CD4-positive, CD25-positive, alpha-beta regulatory T cell (primary cell): ENCODE data around the gene RELL2. TPM values are rescaled to one million over a fixed set of nuclear protein-coding genes. Genes with fewer than 3 reads are reported as not detected.
A peak's percentile ranks its signal among the peaks of the same experiment; 100 is the strongest.

Experiments used
- ATAC-seq, 2 donors: fragments of 150-1000 bp; cut with Tn5 transposase; one replicate each; pipeline ENCODE4 v1.10.0; 2021; ENCODE audit warnings: low read depth in 2 of 2, moderate number of reproducible peaks in 2 of 2, moderate library complexity in 1 of 2
- DNase-seq, 3 donors: peaks; one replicate each; pipeline versions ENCODE4 v3.0.0 to v3.0.0-alpha.2; 2012 to 2022; ENCODE audit warnings: mixed read lengths in 1 of 3
- H3K27ac ChIP-seq: one replicate; pipeline ENCODE4 v1.7.0; 2013; ENCODE audit warnings: mild to moderate bottlenecking, low read length; ENCODE audit not compliant: insufficient read depth, poor library complexity, severe bottlenecking
- H3K27me3 ChIP-seq: one replicate; pipeline ENCODE4 v1.7.0; 2013; ENCODE audit warnings: low read length; ENCODE audit not compliant: control insufficient read depth, insufficient read depth
- H3K36me3 ChIP-seq: one replicate; pipeline ENCODE4 v1.7.0; 2013; ENCODE audit warnings: mild to moderate bottlenecking, low read length, moderate library complexity; ENCODE audit not compliant: control insufficient read depth, insufficient read depth
- H3K4me1 ChIP-seq: 2 replicates; pipeline ENCODE4 v1.7.0; 2013; ENCODE audit warnings: mild to moderate bottlenecking, low read length; ENCODE audit not compliant: insufficient read depth, control insufficient read depth, poor library complexity, severe bottlenecking
- H3K4me3 ChIP-seq: one replicate; pipeline ENCODE4 v1.7.0; 2013; ENCODE audit warnings: low read depth, mild to moderate bottlenecking, low read length, moderate library complexity
- H3K9me3 ChIP-seq, 2 experiments: 1 replicate in 1 of 2; 2 replicates in 1 of 2; pipeline ENCODE4 v1.7.0; 2013; ENCODE audit warnings: low read length in 2 of 2, mild to moderate bottlenecking in 1 of 2, moderate library complexity in 1 of 2; ENCODE audit not compliant: control insufficient read depth in 2 of 2
- H3K27ac Mint-ChIP-seq, 3 donors: one replicate each; pipeline ENCODE4 v1.8.0; 2020 to 2022; ENCODE audit warnings: mild to moderate bottlenecking in 3 of 3, mixed read lengths in 3 of 3, moderate library complexity in 2 of 3
- H3K27me3 Mint-ChIP-seq: one replicate; pipeline ENCODE4 v1.8.0; 2022; ENCODE audit warnings: mild to moderate bottlenecking, mixed read lengths
- H3K36me3 Mint-ChIP-seq: one replicate; pipeline ENCODE4 v1.8.0; 2020; ENCODE audit warnings: mixed read lengths
- H3K4me1 Mint-ChIP-seq, 4 donors: one replicate each; pipeline ENCODE4 v1.8.0; 2020 to 2022; ENCODE audit warnings: mixed read lengths in 4 of 4, mild to moderate bottlenecking in 1 of 4
- H3K4me3 Mint-ChIP-seq, 4 donors: one replicate each; pipeline ENCODE4 v1.8.0; 2020 to 2022; ENCODE audit warnings: mild to moderate bottlenecking in 4 of 4, mixed read lengths in 4 of 4, moderate library complexity in 3 of 4
- H3K9me3 Mint-ChIP-seq, 7 donors: one replicate each; pipeline ENCODE4 v1.8.0; 2020 to 2022; ENCODE audit warnings: mixed read lengths in 7 of 7, mild to moderate bottlenecking in 3 of 7, moderate library complexity in 2 of 7
- polyA plus RNA-seq, 4 donors: library from polyadenylated mRNA; unstranded; fragments of 300-500 nt; fragmentation: Illumina TruSeq; gene quantifications; one replicate each; pipeline ENCODE4 v1.2.3, GENCODE V29; 2021
- total RNA-seq: library from RNA; stranded (reverse); gene quantifications from one replicate; pipeline ENCODE4 v1.2.3, GENCODE V29; 2022

RELL2 gene
- total and polyA plus RNA-seq, 5 donors from 2014 or later: 2.4 to 20.5 (median 3.8) TPM

DNA sequence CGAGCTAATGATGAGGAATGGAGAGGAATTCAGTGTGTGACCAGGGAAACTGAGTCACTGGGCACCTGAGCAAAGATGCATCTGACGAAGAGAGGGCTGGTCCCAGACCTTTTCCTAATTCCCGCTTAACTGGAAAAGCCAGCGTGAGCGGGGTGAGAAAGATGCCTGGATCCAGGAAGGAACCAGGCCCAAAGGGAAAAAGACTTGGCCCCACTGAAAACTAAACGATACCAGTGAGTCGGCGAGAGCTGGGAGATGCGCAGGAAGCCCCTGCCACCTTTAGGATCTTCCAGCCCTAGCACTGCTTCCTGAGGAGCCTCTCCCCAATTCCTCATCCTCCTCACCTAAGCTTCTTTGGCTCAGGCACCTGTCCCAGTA is 14.9 kb downstream of the RELL2 start:
- Histone ChIP-seq H3K4me3 (peak overlapping the region; percentile 81), H3K36me3 (peaks cover 16% of the 10 kb centered on the region), H3K27me3 (no peaks in the 10 kb centered on the region), H3K4me1 (peaks cover 31% of the 10 kb centered on the region), H3K9me3 (no peaks in the 10 kb centered on the region), H3K27ac (peak overlapping the region; percentile 79)
- Mint-ChIP-seq H3K9me3 (no peaks in the 10 kb centered on the region), H3K27ac (peak overlapping the region; percentile 67 to 94 (median 81)), H3K4me1 (peaks cover 19 to 57% (median 32%) of the 10 kb centered on the region in 4 donors), H3K4me3 (peak overlapping the region; percentile 83 to 97 (median 94)), H3K36me3 (peaks cover 9% of the 10 kb centered on the region), H3K27me3 (no peaks in the 10 kb centered on the region)
- ATAC-seq (no peak), DNase-seq (no peak)

DNA sequence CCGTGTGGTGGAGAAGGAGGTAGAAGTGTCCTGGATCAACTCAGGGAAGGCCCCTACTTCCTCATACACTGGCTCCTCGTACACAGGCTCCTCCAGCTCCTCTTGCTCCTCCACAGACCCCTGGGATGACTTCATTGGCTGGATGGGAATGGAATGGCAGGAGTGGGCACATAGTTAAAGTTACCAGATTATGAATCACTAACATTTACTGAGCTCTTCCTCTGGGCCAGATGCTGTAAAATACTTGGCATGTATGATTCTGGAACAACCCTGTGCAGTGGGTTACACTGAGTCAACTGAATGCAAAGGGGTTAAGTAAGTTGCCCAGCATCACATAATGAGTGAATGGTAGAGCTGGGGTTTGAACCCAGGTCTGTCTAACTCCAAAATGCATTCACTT is 17.5 kb downstream of the RELL2 start:
- no peaks in the 10 kb centered on the region for H3K36me3 ChIP-seq
- ATAC-seq (no peak), DNase-seq (no peak)
- H3K27ac Mint-ChIP-seq: no peak overlapping the region
- peaks cover 18 to 39% (median 22%) of the 10 kb centered on the region in 4 donors for H3K4me1 Mint-ChIP-seq
- H3K4me3 Mint-ChIP-seq: peak overlapping the region in 2 of 4 donors; percentile 13 to 64
- H3K4me1 ChIP-seq: peaks cover 24% of the 10 kb centered on the region
- no peaks in the 10 kb centered on the region for H3K27me3 ChIP-seq
- no peaks in the 10 kb centered on the region for H3K36me3 Mint-ChIP-seq
- H3K27ac ChIP-seq: no peak overlapping the region
- no peaks in the 10 kb centered on the region for H3K9me3 ChIP-seq
- no peaks in the 10 kb centered on the region for H3K27me3 Mint-ChIP-seq
- no peaks in the 10 kb centered on the region for H3K9me3 Mint-ChIP-seq
- no peak overlapping the region for H3K4me3 ChIP-seq

- H3K27me3 Mint-ChIP-seq: no peaks in the 10 kb centered on the region
Observed at GRCh38 chr5:141655020-141655419, 18.2 kb downstream of the RELL2 start.

GRCh38 chr5:141656396-141656795 is 19.6 kb downstream of the RELL2 start:
- Histone ChIP-seq H3K27me3 (no peaks in the 10 kb centered on the region), H3K36me3 (no peaks in the 10 kb centered on the region), H3K9me3 (no peaks in the 10 kb centered on the region), H3K27ac (no peak overlapping the region), H3K4me1 (peaks cover 9% of the 10 kb centered on the region), H3K4me3 (no peak overlapping the region)
- Mint-ChIP-seq H3K9me3 (no peaks in the 10 kb centered on the region), H3K27ac (no peak overlapping the region), H3K36me3 (no peaks in the 10 kb centered on the region), H3K27me3 (no peaks in the 10 kb centered on the region), H3K4me3 (peak overlapping the region in 1 of 4 donors; percentile 45), H3K4me1 (peaks cover 9 to 20% (median 16%) of the 10 kb centered on the region in 4 donors)
- ATAC-seq (no peak), DNase-seq (no peak)

More at GRCh38 chr5:141655020-141655419, 18.2 kb downstream of the RELL2 start:
- H3K27ac Mint-ChIP-seq: no peak overlapping the region
- peaks cover 11 to 32% (median 17%) of the 10 kb centered on the region in 4 donors for H3K4me1 Mint-ChIP-seq
- DNase-seq (no peak), ATAC-seq (no peak)
- Histone ChIP-seq H3K27ac (no peak overlapping the region), H3K4me1 (peaks cover 19% of the 10 kb centered on the region), H3K36me3 (no peaks in the 10 kb centered on the region), H3K4me3 (no peak overlapping the region), H3K27me3 (no peaks in the 10 kb centered on the region), H3K9me3 (no peaks in the 10 kb centered on the region)
- no peaks in the 10 kb centered on the region for H3K9me3 Mint-ChIP-seq
- peak overlapping the region in 1 of 4 donors; percentile 25 for H3K4me3 Mint-ChIP-seq
- no peaks in the 10 kb centered on the region for H3K36me3 Mint-ChIP-seq

DNA sequence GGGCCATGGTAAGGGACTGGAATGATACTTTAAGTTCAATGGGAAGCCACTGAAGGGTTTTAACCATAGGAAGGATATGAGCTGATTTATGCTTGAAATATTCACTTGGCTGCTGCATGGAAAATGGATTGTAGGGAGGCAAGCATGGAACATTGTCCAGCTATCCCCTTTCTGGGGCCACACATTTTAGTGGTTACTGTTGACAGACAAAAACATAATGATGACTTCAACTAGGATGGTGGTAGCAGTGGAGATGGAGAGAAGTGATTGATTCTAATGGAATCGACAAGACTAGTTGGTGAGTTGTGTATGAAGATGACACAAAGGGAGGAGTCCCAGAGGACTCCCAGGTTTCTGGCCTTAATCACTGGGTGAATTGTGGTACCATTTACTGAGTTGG is 20.6 kb downstream of the RELL2 start:
- Mint-ChIP-seq H3K27me3 (no peaks in the 10 kb centered on the region), H3K9me3 (no peaks in the 10 kb centered on the region), H3K4me3 (no peak overlapping the region), H3K27ac (no peak overlapping the region), H3K4me1 (peaks cover 3 to 10% (median 9%) of the 10 kb centered on the region in 4 donors), H3K36me3 (no peaks in the 10 kb centered on the region)
- Histone ChIP-seq H3K27ac (no peak overlapping the region), H3K36me3 (no peaks in the 10 kb centered on the region), H3K4me3 (no peak overlapping the region), H3K9me3 (no peaks in the 10 kb centered on the region), H3K4me1 (no peaks in the 10 kb centered on the region), H3K27me3 (no peaks in the 10 kb centered on the region)
- no peak for DNase-seq
- ATAC-seq: no peak

DNA sequence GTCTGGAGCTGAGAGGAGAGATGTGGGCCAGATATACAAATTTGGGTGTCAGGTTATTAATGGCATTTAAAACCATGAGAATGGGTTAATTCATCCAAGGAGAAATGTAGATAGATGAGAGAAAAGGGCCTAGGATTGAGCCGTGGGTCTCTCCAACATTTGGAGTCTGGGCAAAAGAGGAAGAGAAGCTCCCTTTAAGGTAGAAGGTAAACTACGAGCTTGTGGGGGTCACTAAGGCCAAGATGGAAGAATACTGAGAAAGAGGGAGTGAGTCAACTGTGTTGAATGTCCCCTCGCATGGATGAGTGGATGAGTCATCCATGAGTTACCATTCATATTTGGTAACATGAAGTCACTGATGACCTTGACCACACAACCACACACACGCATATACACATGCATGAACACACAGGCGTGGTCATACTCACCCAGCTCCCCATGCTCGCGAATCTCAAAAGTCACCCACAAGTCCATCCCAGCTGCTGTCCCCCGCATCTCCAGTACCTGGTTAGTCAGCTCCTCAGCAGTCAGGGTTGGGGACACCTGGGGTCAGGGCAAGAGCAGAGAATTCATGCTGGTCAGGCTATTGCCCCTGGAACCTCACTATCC is 21.2 kb downstream of the RELL2 start:
- no peaks in the 10 kb centered on the region for H3K4me1 ChIP-seq
- no peaks in the 10 kb centered on the region for H3K9me3 ChIP-seq
- no peak overlapping the region for H3K4me3 ChIP-seq
- no peak for ATAC-seq
- H3K27me3 ChIP-seq: no peaks in the 10 kb centered on the region
- H3K9me3 Mint-ChIP-seq: no peaks in the 10 kb centered on the region
- H3K27me3 Mint-ChIP-seq: no peaks in the 10 kb centered on the region
- H3K36me3 ChIP-seq: no peaks in the 10 kb centered on the region
- H3K4me3 Mint-ChIP-seq: no peak overlapping the region
- no peak overlapping the region for H3K27ac ChIP-seq
- no peaks in the 10 kb centered on the region for H3K36me3 Mint-ChIP-seq
- peaks cover 0 to 6% (median 5%) of the 10 kb centered on the region in 4 donors for H3K4me1 Mint-ChIP-seq
- H3K27ac Mint-ChIP-seq: no peak overlapping the region
- no peak for DNase-seq

GRCh38 chr5:141662028-141662427 is 25.2 kb downstream of the RELL2 start:
- Histone ChIP-seq H3K4me1 (peaks cover 3% of the 10 kb centered on the region), H3K9me3 (no peaks in the 10 kb centered on the region), H3K4me3 (no peak overlapping the region), H3K36me3 (no peaks in the 10 kb centered on the region), H3K27me3 (no peaks in the 10 kb centered on the region), H3K27ac (no peak overlapping the region)
- H3K36me3 Mint-ChIP-seq: no peaks in the 10 kb centered on the region
- no peak overlapping the region for H3K4me3 Mint-ChIP-seq
- no peaks in the 10 kb centered on the region for H3K27me3 Mint-ChIP-seq
- H3K27ac Mint-ChIP-seq: no peak overlapping the region
- H3K9me3 Mint-ChIP-seq: no peaks in the 10 kb centered on the region
- ATAC-seq: no peak
- no peak for DNase-seq
- peaks cover 0 to 6% (median 3%) of the 10 kb centered on the region in 4 donors for H3K4me1 Mint-ChIP-seq

DNA sequence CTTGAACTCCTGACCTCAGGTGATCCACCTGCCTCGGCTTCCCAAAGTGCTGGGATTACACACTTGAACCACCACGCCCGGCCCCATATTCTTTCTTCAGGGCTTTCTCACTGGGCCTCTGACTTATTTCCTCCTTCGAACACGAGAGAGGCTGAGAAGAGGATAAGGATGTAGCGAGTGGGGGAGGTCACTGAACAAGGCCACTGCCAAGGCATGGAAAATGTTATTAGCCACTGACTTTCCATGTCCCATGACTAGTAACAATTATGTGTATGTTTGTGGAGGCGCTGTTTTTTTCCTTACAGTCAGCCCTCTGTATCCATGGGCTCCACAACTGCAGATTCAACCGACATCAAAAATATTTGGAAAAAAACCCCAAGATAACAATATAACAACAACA is 26.7 kb downstream of the RELL2 start:
- Mint-ChIP-seq H3K36me3 (no peaks in the 10 kb centered on the region), H3K27me3 (peaks cover under 1% of the 10 kb centered on the region), H3K9me3 (no peaks in the 10 kb centered on the region), H3K4me1 (peaks cover 0 to 6% (median 3%) of the 10 kb centered on the region in 4 donors), H3K4me3 (no peak overlapping the region), H3K27ac (no peak overlapping the region)
- DNase-seq (no peak), ATAC-seq (no peak)
- H3K4me3 ChIP-seq: no peak overlapping the region
- no peaks in the 10 kb centered on the region for H3K36me3 ChIP-seq
- H3K27ac ChIP-seq: no peak overlapping the region
- peaks cover 3% of the 10 kb centered on the region for H3K4me1 ChIP-seq
- no peaks in the 10 kb centered on the region for H3K9me3 ChIP-seq
- H3K27me3 ChIP-seq: no peaks in the 10 kb centered on the region
